C4-2B (cell line): ENCODE results near the gene BHLHE23.

ENCODE experiments used
- H3K27ac ChIP-seq: fragments of 450-650 bp; 2 replicates; pipeline ENCODE4 v1.5.1; 2017
- ZFX ChIP-seq: fragments of 450-650 bp; IDR thresholded peaks from 2 replicates; pipeline ENCODE4 v1.6.1; 2017
- TF ChIP-seq, protein P1 (sequence below): fragments of 450-650 bp; conservative IDR thresholded peaks from 2 replicates; pipeline ENCODE4 v1.5.1; 2017; ENCODE audit warnings: mild to moderate bottlenecking

Gene BHLHE23

DNA sequence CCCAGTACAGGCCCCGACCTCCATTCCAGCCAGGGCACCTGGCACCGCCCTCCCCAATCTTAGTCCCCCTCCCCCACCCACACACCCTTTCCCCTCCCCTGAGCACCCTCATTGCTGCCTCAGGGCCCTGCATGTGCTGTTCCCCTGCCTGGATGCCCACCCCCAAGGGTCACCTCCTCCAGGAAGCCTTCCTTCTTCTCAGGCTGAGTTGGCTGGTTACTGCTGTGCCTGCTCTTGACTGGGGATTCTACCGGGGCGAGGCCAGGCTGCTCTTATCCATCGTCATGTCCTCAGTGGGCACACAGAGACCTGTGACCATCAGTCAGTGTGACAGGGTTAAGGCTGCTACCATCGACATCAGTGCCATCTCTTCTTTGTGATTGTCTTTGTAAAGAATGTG lies 23.6 kb downstream of the BHLHE23 start:
- TF ChIP-seq, protein P1, sequence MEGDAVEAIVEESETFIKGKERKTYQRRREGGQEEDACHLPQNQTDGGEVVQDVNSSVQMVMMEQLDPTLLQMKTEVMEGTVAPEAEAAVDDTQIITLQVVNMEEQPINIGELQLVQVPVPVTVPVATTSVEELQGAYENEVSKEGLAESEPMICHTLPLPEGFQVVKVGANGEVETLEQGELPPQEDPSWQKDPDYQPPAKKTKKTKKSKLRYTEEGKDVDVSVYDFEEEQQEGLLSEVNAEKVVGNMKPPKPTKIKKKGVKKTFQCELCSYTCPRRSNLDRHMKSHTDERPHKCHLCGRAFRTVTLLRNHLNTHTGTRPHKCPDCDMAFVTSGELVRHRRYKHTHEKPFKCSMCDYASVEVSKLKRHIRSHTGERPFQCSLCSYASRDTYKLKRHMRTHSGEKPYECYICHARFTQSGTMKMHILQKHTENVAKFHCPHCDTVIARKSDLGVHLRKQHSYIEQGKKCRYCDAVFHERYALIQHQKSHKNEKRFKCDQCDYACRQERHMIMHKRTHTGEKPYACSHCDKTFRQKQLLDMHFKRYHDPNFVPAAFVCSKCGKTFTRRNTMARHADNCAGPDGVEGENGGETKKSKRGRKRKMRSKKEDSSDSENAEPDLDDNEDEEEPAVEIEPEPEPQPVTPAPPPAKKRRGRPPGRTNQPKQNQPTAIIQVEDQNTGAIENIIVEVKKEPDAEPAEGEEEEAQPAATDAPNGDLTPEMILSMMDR = no peak
- TF ChIP-seq ZFX = no peak
- H3K27ac ChIP-seq = no peak overlapping the region

DNA sequence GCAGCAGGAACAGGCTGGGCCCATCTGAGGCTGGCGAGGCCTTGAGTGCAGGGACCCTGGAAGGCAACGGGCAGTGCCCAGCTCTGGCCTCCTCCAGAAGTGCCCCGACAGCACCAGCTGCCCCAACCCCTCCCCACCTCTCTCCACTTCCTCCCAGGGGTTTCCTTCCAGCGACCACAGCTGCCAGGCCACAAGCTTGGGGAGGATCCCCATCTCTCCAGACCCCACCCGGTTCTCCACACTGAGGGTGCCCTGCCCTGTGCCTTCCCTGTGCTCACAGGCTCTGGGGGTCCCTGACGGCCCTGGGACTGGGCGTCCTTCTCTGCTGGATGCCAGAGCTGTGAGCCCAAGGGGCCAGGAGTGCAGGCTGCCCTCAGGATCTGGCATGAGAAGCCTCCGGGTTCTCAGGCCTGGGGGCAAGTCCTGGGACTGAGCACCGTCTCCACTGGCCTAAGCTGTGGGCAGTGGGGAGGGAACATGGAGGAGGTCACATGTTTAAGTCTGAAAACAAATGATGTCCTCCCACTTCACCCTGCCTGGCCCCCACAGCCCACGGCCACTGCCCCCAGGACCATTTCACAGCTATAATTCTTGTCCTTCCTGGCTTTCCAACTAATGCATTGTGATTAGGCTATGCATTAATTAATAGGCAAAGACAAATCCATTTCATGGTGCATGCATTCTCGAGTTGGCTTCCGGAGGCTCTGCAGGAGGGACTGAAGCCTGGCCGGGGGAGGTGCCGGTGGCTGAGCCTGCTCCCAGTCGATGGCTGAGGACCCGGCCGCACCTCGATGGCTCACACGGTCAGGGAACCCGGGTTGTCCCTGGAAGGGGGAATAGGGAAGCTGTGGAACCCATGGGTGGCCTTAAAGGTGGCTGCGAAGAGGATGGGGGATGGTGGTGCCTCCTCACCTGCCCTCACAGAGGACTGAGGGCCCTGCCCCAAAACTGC lies 24.4 kb downstream of the BHLHE23 start:
- TF ChIP-seq, protein P1 = no peak
- TF ChIP-seq ZFX = no peak
- no peak overlapping the region for H3K27ac ChIP-seq

DNA sequence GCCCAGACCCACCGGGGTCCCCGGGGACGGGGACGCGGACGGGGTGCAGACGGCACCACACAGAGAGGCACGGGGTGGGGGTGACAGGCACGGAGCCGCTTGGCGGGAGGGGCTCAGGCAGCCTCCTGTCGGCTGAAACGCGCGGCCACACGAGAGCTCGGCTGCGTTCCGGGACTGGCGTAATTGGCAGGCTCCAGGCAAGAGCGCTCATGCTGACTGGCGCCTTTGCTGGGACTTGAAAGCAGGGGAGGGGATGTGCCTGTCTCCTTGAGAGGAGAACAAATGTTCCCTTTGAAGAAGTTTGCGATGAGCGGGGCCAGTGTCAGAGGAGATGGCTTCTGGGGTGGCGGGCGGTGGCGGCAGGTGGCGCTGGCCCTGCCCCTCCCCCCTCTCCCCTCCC lies 25.8 kb downstream of the BHLHE23 start:
- H3K27ac ChIP-seq = no peak overlapping the region
- TF ChIP-seq, protein P1 = no peak
- no peak for TF ChIP-seq ZFX

- TF ChIP-seq, protein P1 = no peak
- no peak for TF ChIP-seq ZFX
Measured at GRCh38 chr20:62980380-62980960, 26.3 kb downstream of the BHLHE23 start.

DNA sequence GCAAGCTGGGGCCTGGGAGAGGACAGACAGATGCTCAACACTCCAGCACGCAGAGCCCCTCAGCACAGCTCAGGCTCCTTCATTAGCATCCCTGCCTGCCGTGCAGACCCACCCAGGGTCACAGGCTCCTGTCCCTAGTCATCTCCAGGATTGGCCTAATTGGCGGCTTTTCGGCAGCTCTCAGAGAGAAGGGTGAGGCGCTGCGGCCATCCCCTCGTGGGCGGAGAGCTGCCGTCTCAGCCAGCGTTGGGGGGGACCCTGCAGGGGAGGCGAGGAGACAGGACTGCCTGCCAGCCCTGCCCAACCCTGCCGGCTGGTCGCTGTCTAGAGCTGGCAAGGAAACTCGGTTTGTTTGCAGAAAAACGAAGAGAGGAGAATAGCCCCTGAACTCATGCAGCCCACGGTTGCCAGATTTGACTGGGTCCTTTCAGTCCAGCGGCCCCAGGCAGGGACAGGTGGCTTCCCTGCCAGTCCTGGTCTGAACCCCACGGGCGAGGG lies 26.8 kb downstream of the BHLHE23 start:
- no peak overlapping the region for H3K27ac ChIP-seq
- TF ChIP-seq, protein P1 = no peak
- no peak for TF ChIP-seq ZFX

More at GRCh38 chr20:62980380-62980960, 26.3 kb downstream of the BHLHE23 start:
- no peak overlapping the region for H3K27ac ChIP-seq

DNA sequence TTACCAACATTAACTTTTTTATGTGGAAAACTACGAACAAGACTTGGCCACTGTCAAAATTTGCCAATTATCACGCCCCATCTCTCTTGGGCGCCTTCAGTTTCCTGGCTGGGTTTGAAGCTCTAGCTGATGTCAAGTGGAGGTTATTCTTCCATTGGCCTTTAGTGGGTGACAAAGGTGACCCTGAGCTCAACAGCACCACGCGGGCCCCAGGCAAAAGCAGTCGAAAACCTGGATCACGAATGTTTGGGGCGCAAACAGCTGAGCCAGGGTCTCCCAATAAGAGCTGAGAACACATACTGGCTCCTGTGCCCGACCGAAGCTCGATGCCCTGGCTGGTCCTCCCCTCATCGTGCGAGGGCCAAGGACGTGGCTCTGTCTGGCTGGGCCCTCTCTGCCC lies 27.5 kb downstream of the BHLHE23 start:
- H3K27ac ChIP-seq = no peak overlapping the region
- TF ChIP-seq ZFX = no peak
- TF ChIP-seq, protein P1 = no peak

DNA sequence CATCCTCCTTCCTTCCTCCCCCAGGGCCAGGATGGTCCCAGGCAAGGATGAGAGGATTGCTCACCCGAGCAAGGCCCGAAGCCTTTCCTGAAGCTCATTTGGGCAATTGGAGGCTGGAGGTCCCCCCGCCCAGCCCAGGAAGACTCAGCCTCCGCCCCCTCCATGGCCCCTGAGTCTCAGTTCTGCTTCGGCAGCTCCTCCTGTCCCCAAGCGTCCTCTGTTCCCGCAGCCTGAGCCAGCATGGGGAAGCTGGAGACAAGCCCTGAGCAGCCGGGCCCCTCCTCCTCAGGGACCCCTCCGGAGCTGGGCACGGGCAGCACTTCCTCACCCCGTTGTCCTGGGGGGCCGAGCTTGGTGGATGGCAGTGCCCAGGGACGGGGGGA lies 28.2 kb downstream of the BHLHE23 start:
- TF ChIP-seq, protein P1 = no peak
- TF ChIP-seq ZFX = no peak
- no peak overlapping the region for H3K27ac ChIP-seq
